MM.1S (cell line): ENCODE data around the gene MYO1H.

Experiments
- DNase-seq: peaks from one replicate; pipeline ENCODE4 v3.0.0-alpha.2; 2015
- H2AFZ ChIP-seq: fragments of 300-600 bp; sonication (generic); 2 replicates; pipeline ENCODE4 v1.6.0; 2016; ENCODE audit warnings: antibody characterized with exemption, low read length
- H3F3A ChIP-seq: fragments of 300-600 bp; sonication (generic); 2 replicates; pipeline ENCODE4 v1.6.1; 2016; ENCODE audit warnings: mild to moderate bottlenecking, antibody characterized with exemption, low read length, moderate library complexity, mixed read lengths; ENCODE audit not compliant: insufficient read depth
- H3K27ac ChIP-seq: fragments of 300-600 bp; sonication (generic); 2 replicates; pipeline ENCODE4 v1.5.1; 2016; ENCODE audit warnings: mild to moderate bottlenecking, low read length
- H3K27me3 ChIP-seq: fragments of 300-600 bp; sonication (generic); replicated peaks from 2 replicates; pipeline ENCODE4 v1.6.0; 2016; ENCODE audit warnings: low read length; ENCODE audit not compliant: insufficient read depth
- H3K36me3 ChIP-seq: fragments of 300-600 bp; sonication (generic); replicated peaks from 2 replicates; pipeline ENCODE4 v1.6.1; 2016; ENCODE audit warnings: mild to moderate bottlenecking, low read length, mixed read lengths; ENCODE audit not compliant: insufficient read depth
- H3K4me1 ChIP-seq: fragments of 300-600 bp; sonication (generic); 2 replicates; pipeline ENCODE4 v1.6.1; 2016; ENCODE audit warnings: low read length, mixed read lengths
- H3K4me2 ChIP-seq: fragments of 300-600 bp; sonication (generic); 2 replicates; pipeline ENCODE4 v1.6.0; 2016; ENCODE audit warnings: low read depth, low read length
- H3K4me3 ChIP-seq: fragments of 300-600 bp; sonication (generic); 2 replicates; pipeline ENCODE4 v1.5.1; 2016; ENCODE audit warnings: low read length, mixed read lengths
- H3K79me2 ChIP-seq: fragments of 300-600 bp; sonication (generic); 2 replicates; pipeline ENCODE4 v1.6.1; 2016; ENCODE audit warnings: mixed run types, low read length, mixed read lengths
- H3K9ac ChIP-seq: fragments of 300-600 bp; sonication (generic); 2 replicates; pipeline ENCODE4 v1.6.1; 2016; ENCODE audit warnings: low read length, mixed read lengths
- H3K9me2 ChIP-seq: fragments of 300-600 bp; sonication (generic); replicated peaks from 2 replicates; pipeline ENCODE4 v1.6.1; 2016; ENCODE audit warnings: mild to moderate bottlenecking, low read length, mixed read lengths; ENCODE audit not compliant: insufficient read depth
- H3K9me3 ChIP-seq: fragments of 300-600 bp; sonication (generic); replicated peaks from 2 replicates; pipeline ENCODE4 v1.6.1; 2016; ENCODE audit warnings: mild to moderate bottlenecking, low read length, mixed read lengths; ENCODE audit not compliant: insufficient read depth
- H4K20me1 ChIP-seq: fragments of 300-600 bp; sonication (generic); 2 replicates; pipeline ENCODE4 v1.6.1; 2016; ENCODE audit warnings: mild to moderate bottlenecking, low read length, moderate library complexity, mixed read lengths; ENCODE audit not compliant: insufficient read depth
- CTCF ChIP-seq: fragments of 300-600 bp; sonication (generic); IDR thresholded peaks from 2 replicates; pipeline ENCODE4 v1.5.1; 2016; ENCODE audit warnings: antibody characterized with exemption, low read length, mixed read lengths
- EZH2 ChIP-seq: fragments of 300-600 bp; sonication (generic); optimal IDR thresholded peaks from 2 replicates; pipeline ENCODE3; 2017; ENCODE audit warnings: low read depth, mild to moderate bottlenecking, antibody characterized with exemption, low read length, mixed read lengths
- EZH2phosphoT487 ChIP-seq: fragments of 300-600 bp; sonication (generic); IDR thresholded peaks from 2 replicates; pipeline ENCODE4 v1.6.1; 2018; ENCODE audit warnings: antibody characterized with exemption, low read length

The MYO1H gene

GRCh38 chr12:109494348-109494881 is 146.7 kb downstream of the MYO1H start:
- Histone ChIP-seq H3K36me3 (no peaks in the 10 kb centered on the region), H3K9ac (no peak overlapping the region), H3K27me3 (no peaks in the 10 kb centered on the region), H3K27ac (no peak overlapping the region), H2AFZ (no peak overlapping the region), H3K4me1 (no peaks in the 10 kb centered on the region), H3K4me3 (no peak overlapping the region), H3K9me2 (no peaks in the 10 kb centered on the region), H3K79me2 (no peaks in the 10 kb centered on the region), H3K9me3 (no peaks in the 10 kb centered on the region), H3K4me2 (no peak overlapping the region), H3F3A (no peaks in the 10 kb centered on the region), H4K20me1 (no peaks in the 10 kb centered on the region)
- no peak for DNase-seq
- no peak for TF ChIP-seq EZH2phosphoT487
- TF ChIP-seq EZH2: no peak
- no peak for TF ChIP-seq CTCF

GRCh38 chr12:109495012-109495411 is 147.3 kb downstream of the MYO1H start:
- Histone ChIP-seq H4K20me1 (no peaks in the 10 kb centered on the region), H3K27ac (no peak overlapping the region), H3K79me2 (no peaks in the 10 kb centered on the region), H3K4me2 (no peak overlapping the region), H3K4me1 (no peaks in the 10 kb centered on the region), H3K36me3 (no peaks in the 10 kb centered on the region), H3F3A (no peaks in the 10 kb centered on the region), H3K9ac (no peak overlapping the region), H3K9me2 (no peaks in the 10 kb centered on the region), H2AFZ (no peak overlapping the region), H3K4me3 (no peak overlapping the region), H3K27me3 (no peaks in the 10 kb centered on the region), H3K9me3 (no peaks in the 10 kb centered on the region)
- DNase-seq: no peak
- TF ChIP-seq EZH2 (no peak), EZH2phosphoT487 (no peak), CTCF (no peak)

GRCh38 chr12:109496306-109496705 is 148.6 kb downstream of the MYO1H start:
- Histone ChIP-seq H3K27ac (no peak overlapping the region), H3K9ac (no peak overlapping the region), H3K4me1 (no peaks in the 10 kb centered on the region), H3K27me3 (no peaks in the 10 kb centered on the region), H2AFZ (no peak overlapping the region), H3K9me3 (no peaks in the 10 kb centered on the region), H3K4me2 (no peak overlapping the region), H4K20me1 (no peaks in the 10 kb centered on the region), H3K79me2 (no peaks in the 10 kb centered on the region), H3K36me3 (no peaks in the 10 kb centered on the region), H3F3A (no peaks in the 10 kb centered on the region), H3K4me3 (no peak overlapping the region), H3K9me2 (no peaks in the 10 kb centered on the region)
- no peak for DNase-seq
- TF ChIP-seq EZH2phosphoT487: no peak
- no peak for TF ChIP-seq EZH2
- no peak for TF ChIP-seq CTCF
